ENCODE results near the gene C18orf32. TPM values are rescaled to one million over a fixed set of nuclear protein-coding genes. Genes with fewer than 3 reads are reported as not detected.
"Not testable (repeated sequence)": the region's sequence is repeated elsewhere in the genome, so short reads cannot be mapped to it uniquely, and the experiment has no call there.

The C18orf32 gene
- total RNA-seq, 1 experiment from 2014 or later, result 54.1 TPM

DNA sequence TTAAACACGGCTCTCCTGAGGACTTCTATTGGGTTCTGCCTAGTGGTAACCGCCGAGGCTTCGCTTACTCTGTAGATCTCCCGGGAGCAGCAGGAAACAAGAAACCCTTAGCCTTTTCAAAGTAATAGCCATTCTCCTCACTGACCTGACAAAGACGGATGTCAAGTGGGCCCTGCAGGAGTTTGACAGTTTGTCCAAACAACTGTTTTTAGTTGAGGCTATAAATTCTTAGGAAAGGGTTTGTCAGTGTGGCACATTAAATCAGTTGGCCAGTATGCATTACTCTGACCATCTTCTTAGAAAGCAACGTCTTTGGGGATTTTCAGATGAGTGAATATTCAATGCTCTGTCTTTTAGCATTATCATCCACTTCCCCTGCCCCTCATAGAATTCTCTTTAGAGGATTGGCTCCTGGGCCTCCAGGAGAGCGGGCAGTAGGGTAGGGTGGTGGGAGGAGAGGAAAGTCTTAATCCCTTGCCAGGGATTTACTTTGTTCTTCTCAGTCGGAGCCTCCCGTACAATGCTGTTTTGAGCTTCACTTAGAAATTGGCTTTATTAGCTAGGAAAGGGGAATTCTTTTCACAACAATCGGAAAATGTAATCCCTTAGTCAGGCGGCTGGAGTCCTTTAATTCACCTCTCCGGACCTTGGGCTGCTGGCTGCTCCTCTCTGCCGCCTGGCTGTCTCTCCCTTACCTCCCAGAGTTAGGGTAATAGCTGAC, 13.3 kb upstream of the C18orf32 start:
- DNase-seq (ENCODE audit: low spot score), result no peak

DNA sequence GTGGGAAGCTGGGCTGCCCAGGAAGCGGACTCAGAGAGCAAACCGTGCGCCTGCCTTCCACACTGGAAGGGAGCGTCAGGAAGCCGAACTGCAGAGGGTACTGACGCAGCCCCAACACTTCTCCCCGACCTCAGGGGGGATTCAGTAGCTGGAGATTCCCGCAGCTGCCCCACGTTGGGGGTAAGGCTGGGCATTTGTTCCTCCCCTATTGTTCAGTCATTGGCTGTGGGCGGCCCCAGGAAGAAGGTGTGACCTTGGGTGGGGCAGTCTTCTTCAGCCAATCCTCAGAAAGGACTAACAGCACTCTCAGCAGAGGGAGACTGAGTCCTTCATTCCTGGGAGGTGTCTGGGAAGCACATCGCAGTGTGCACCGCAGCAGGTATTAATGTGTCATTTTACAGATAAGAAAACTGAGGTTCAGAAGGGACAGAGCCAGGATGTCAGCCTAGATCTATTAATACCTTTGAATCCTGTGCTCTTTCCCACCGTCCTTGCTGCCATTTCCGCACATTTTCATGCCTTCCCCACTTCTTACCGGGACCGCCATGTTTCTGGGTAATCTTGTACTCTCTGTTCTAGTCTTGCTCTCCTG, 12.1 kb upstream of the C18orf32 start:
- no peak for DNase-seq (ENCODE audit: low spot score)

- DNase-seq (ENCODE audit: low spot score), result no peak
Measured at GRCh38 chr18:49495480-49495879, 8.4 kb upstream of the C18orf32 start.

GRCh38 chr18:49495076-49495475, 8.0 kb upstream of the C18orf32 start:
- no peak for DNase-seq (ENCODE audit: low spot score)

GRCh38 chr18:49494660-49495059, 7.6 kb upstream of the C18orf32 start:
- DNase-seq (ENCODE audit: low spot score), result no peak

- no peak for DNase-seq (ENCODE audit: low spot score)
Measured at GRCh38 chr18:49492694-49493033, 5.6 kb upstream of the C18orf32 start.

- DNase-seq (ENCODE audit: low spot score), result peak; percentile 93
Measured at GRCh38 chr18:49491857-49492693, 5.0 kb upstream of the C18orf32 start, which contains the start of gene RPL17. TSS of gene RPL17 (minus strand) at chr18:49492465.

DNA sequence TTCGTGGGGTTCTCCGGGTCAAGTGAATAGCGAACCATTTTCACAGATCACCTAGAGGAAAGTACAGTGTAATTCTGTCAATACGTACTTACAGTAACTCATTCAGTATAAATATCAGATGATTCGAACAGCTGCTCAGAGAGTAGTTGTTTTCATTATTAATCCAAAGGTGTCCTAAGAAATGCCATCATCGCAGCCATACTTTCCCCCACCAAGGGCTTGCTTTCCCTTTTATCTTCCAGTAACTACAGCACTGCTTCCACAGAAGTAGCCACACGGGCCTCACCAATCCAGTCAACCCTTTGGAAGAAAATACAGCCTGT, 4.5 kb upstream of the C18orf32 start:
- no peak for DNase-seq (ENCODE audit: low spot score)

- DNase-seq (ENCODE audit: low spot score), result no peak
Measured at GRCh38 chr18:49490246-49490762, 3.3 kb upstream of the C18orf32 start.

GRCh38 chr18:49487711-49488310, 777 bp upstream of the C18orf32 start:
- DNase-seq (ENCODE audit: low spot score), result no peak

- DNase-seq (ENCODE audit: low spot score), result peak; percentile 15
Measured at GRCh38 chr18:49486606-49486952, 455 bp downstream of the C18orf32 start.

DNA sequence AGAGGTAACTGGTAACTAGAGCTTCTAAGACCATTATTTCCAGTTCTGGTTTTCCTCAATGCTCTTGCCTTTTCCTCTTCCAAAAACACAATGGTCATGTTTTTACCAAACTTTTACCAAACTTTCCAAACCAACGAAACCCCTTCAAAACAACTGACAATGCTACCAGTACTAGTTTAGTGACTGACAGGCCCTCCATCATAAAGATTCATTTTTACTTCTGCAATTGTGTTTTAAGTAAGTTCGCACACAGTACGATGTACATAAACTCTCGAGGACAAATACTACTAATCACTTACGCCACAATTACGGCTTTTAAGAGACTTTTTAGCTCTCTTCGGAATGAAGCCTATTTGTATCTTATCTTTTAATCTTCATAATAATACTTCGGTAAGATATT, 900 bp downstream of the C18orf32 start:
- no peak for DNase-seq (ENCODE audit: low spot score)

- DNase-seq (ENCODE audit: low spot score), result no peak
Measured at GRCh38 chr18:49483198-49483597, 3.8 kb downstream of the C18orf32 start.

GRCh38 chr18:49481907-49482306, 5.1 kb downstream of the C18orf32 start:
- DNase-seq (ENCODE audit: low spot score), result no peak

DNA sequence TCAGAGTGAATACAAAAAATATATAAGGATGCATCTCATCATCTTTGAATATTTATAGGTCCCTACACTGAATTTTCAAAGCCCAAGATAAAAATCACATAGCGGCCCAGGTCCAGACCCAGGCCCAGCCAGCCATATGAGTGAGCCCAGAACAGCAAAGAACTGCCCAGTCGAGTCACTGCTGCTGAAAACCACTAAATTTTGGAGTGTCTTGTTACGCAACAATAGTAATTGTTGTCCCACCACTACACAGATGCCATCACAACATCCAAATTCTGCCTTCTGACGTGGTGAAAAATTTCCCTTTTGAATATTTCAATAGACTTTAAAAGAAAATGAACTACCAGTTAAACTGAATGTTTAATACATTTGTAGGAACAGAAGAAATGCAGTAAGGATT, 5.7 kb downstream of the C18orf32 start:
- DNase-seq (ENCODE audit: low spot score), result no peak

GRCh38 chr18:49479381-49480137, 7.5 kb downstream of the C18orf32 start:
- no peak for DNase-seq (ENCODE audit: low spot score)

DNA sequence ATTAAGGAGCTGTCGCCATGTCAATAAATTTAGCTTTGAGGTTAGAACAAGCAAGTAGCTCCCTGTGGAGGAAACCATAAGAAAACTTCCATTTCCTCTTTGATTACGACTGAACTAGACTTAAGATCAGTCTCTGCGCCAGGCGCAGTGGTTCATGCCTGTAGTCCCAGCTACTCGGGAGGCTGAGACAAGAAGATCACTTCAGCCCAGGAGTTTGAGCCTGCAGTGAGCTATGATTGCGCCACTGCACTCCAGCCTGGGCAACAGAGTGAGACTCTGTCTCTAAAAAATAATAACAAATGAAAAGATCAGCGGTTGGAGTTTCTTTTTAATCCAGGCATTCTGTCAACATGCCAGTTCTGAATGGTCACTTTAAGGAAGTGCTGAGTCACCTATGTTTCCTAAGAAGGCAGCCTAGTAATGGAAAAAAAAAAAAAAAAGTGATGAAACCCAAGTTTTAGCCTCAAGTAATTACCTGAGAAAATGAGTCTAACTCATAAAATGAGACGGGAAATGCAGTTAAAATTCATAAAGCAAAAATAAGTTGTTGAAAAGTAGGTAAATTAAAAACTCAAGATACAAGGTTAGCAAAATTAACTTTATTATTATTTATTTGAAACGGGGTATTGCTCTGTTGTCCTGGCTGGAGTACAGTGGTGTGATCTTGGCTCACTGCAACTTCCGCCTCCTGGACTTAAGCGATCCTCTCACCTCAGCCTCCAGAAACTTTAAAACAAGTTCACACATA, 10.2 kb downstream of the C18orf32 start:
- DNase-seq (ENCODE audit: low spot score), result peak; percentile 59

- not testable (repeated sequence) for DNase-seq (ENCODE audit: low spot score)
Measured at GRCh38 chr18:49474935-49475334, 12.1 kb downstream of the C18orf32 start.

- DNase-seq (ENCODE audit: low spot score), result no peak
Measured at GRCh38 chr18:49473721-49474120, 13.3 kb downstream of the C18orf32 start.

- no peak for DNase-seq (ENCODE audit: low spot score)
Measured at GRCh38 chr18:49472459-49472858, 14.6 kb downstream of the C18orf32 start.

GRCh38 chr18:49471532-49471931, 15.5 kb downstream of the C18orf32 start:
- no peak for DNase-seq (ENCODE audit: low spot score)

All from A172 (cell line).